Heart left ventricle (tissue), 16 donors: ENCODE results near the gene DPAGT1. TPM values are rescaled to one million over a fixed set of nuclear protein-coding genes. Genes with fewer than 3 reads are reported as not detected.
A peak's percentile ranks its signal among the peaks of the same experiment; 100 is the strongest.
"Not testable (repeated sequence)": the region's sequence is repeated elsewhere in the genome, so short reads cannot be mapped to it uniquely, and the experiment has no call there.

Experiments used
- ATAC-seq, 4 donors: fragments of 200-7000 bp; cut with Tn5 transposase; one replicate each; pipeline ENCODE4 v1.9.1; 2020 to 2022; ENCODE audit warnings: moderate library complexity in 4 of 4, mild to moderate bottlenecking in 3 of 4, moderate number of reproducible peaks in 1 of 4
- DNase-seq, 5 donors: peaks; one replicate each; pipeline ENCODE4 v3.0.0-alpha.2; 2020
- H3K27ac ChIP-seq, 12 donors: fragments of 200-600 bp; sonication (generic) in 4 of 12; one replicate each; pipeline versions ENCODE4 v1.5.0 to v1.8.0; 2016 to 2022; ENCODE audit warnings: mild to moderate bottlenecking in 2 of 12
- H3K27me3 ChIP-seq, 9 donors: fragments of 200-600 bp; sonication (generic) in 2 of 9; one replicate each; pipeline versions ENCODE4 v1.5.1 to v1.8.0; 2016 to 2022; ENCODE audit warnings: mild to moderate bottlenecking in 3 of 9
- H3K36me3 ChIP-seq, 9 donors: fragments of 200-600 bp; sonication (generic) in 2 of 9; one replicate each; pipeline versions ENCODE4 v1.5.0 to v1.8.0; 2018 to 2022; ENCODE audit warnings: mild to moderate bottlenecking in 2 of 9
- H3K4me1 ChIP-seq, 12 donors: fragments of 200-600 bp; sonication (generic) in 4 of 12; one replicate each; pipeline versions ENCODE4 v1.5.0 to v1.8.0; 2016 to 2022; ENCODE audit warnings: mild to moderate bottlenecking in 3 of 12
- H3K4me3 ChIP-seq, 12 donors: fragments of 200-600 bp; sonication (generic) in 4 of 12; one replicate each; pipeline versions ENCODE4 v1.5.0 to v1.8.0; 2017 to 2022; ENCODE audit warnings: mild to moderate bottlenecking in 9 of 12, moderate library complexity in 4 of 12
- H3K9me3 ChIP-seq, 12 donors: fragments of 200-600 bp; sonication (generic) in 4 of 12; one replicate each; pipeline versions ENCODE4 v1.5.0 to v1.8.0; 2016 to 2022; ENCODE audit warnings: mild to moderate bottlenecking in 1 of 12
- CTCF ChIP-seq, 12 donors: fragments of 200-600 bp; sonication (generic) in 4 of 12; IDR thresholded peaks; one replicate each; pipeline versions ENCODE4 v1.5.0 to v1.8.0; 2018 to 2022; ENCODE audit warnings: antibody characterized with exemption in 12 of 12, mild to moderate bottlenecking in 5 of 12
- POLR2A ChIP-seq, 2 donors: fragments of 450-650 bp; IDR thresholded peaks; one replicate each; pipeline ENCODE4 v1.6.1; 2017; ENCODE audit warnings: antibody characterized with exemption in 2 of 2, mild to moderate bottlenecking in 2 of 2, moderate library complexity in 2 of 2
- WGBS, 4 donors: extraction: QIAGEN DNeasy Blood & Tissue Kit in 2 of 4; methylation state at CpG; one replicate each; pipeline versions ENCODE4 v1.1.5 to v1.1.7; 2013 to 2018; 5-methylcytosine and 5-hydroxymethylcytosine counted together
- intact Hi-C, 10 donors: fragments of 100-400 bp; cut with DNase I; formaldehyde crosslinking; loops; one replicate each; pipeline versions ENCODE4 v1.11.1 to v1.14.2; 2022
- polyA plus RNA-seq, 2 donors: library from polyadenylated mRNA; stranded (reverse); fragments of 200-250 nt; gene quantifications; one replicate each; pipeline ENCODE4 v1.2.3, GENCODE V29; 2013
- total RNA-seq, 9 donors: library from RNA; depleted of rRNA in 2 of 9; stranded (reverse); fragments of >200 nt in 2 of 9; fragmentation: NEBNext Ultra II Directional in 3 of 9; extraction: Animal tissue kit (Norgen Biotek cat#: 25700) in 3 of 9; gene quantifications; one replicate each; pipeline versions ENCODE4 v1.1.0 to v1.2.4, GENCODE V29; 2016 to 2023
- donor health status: ischemic (EF 13 %, LVEDD 7.1; RV severe dilation, severe dysfunction).
- donor health status: healthy with polysubstance abuse.
- donor health status: DM: no; HTN: yes; CAD: no.
- donor health status: DM: no; HTN: no; CAD: no.
- donor health status: ischemic (EF 25% LVEDD 6.9; RV normal size, moderate dysfunction).
- donor health status: ischemic (EF 25% LVEDD 5.7; RV mildly dilated, moderate dysfunction).
- donor health status: healthy.
- donor health status: DM: yes; HTN: yes; CAD: no.
- donor health status: ischemic (EF 35%, LVEDD 5.7; RV mildly dilated, moderate dysfunction).
- donor health status: nonischemic (EF 11% LVEDD 7.7; RV severe dilation, severe dysfunction).
- donor health status: DM: yes; HTN: yes; CAD: no.
- donor health status: PGD.
- donor health status: ischemic (EF 29% LVEDD 5.4; RV normal size, mild dysfunction).
- donor health status: nonischemic (EF 23%, LVEDD 6.1; RV moderate dilation, normal function).

The DPAGT1 gene
- total and polyA plus RNA-seq, 11 donors, result 11.2 to 32.9 (median 16.5) TPM

DNA sequence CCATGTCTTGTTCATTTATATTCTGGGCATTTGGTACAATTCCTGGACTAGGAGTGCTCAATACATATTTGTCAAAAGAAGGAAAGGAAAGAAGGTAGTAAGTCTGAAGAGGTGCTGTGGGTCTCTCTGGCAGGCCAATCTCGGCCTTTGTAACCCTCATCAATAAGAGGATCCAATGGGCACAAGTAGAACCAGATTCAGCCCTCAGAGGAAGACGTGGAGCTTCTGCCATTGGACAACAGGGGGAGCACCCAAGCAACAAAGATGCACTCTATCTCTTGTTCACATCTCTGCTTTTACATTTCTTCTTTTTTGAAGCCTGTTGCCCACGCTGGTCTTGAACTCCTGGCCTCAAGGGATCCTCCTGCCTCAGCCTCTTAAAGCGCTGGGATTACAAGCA is 36.3 kb downstream of the DPAGT1 start:
- Histone ChIP-seq H3K27me3 (no peaks in the 10 kb centered on the region), H3K9me3 (no peaks in the 10 kb centered on the region), H3K4me3 (no peak overlapping the region), H3K36me3 (peaks cover 0 to 26% (median 14%) of the 10 kb centered on the region in 9 donors), H3K27ac (no peak overlapping the region), H3K4me1 (peaks cover 0 to 41% (median 26%) of the 10 kb centered on the region in 12 donors)
- ATAC-seq, result no peak
- DNase-seq, result peak in 1 of 5 donors; percentile 3
- intact Hi-C loops, result no loop called here
- TF ChIP-seq POLR2A (IDR thresholded peaks at IDR 0.05) (no peak), CTCF (IDR thresholded peaks at IDR 0.05) (peak in 3 of 12 donors; percentile 14 to 28 (median 21))
- WGBS, 4 donors, result 70 to 83% (median 77%) methylated on average over 4 of the region's 4 CpGs

DNA sequence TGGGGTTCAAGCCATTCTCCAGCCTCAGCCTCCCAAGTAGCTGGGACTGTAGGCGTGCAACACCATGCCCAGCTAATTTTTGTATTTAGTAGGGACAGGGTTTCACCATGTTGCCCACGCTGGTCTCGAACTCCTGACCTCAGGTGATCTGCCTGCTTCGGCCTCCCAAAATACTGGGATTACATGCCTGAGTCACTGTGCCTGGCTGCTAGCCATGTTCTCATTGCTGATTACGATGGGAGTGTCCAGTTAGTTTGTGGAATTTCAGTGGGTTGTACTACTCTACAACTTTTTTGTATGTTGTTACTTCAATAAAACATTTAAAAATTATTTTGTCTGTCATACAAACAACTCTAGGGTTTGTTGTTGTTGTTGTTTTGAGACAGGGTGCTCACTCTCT is 38.9 kb downstream of the DPAGT1 start:
- H3K36me3 ChIP-seq, result peaks cover 0 to 13% (median 4%) of the 10 kb centered on the region in 9 donors
- no peaks in the 10 kb centered on the region for H3K27me3 ChIP-seq
- peaks cover 1 to 33% (median 19%) of the 10 kb centered on the region in 12 donors for H3K4me1 ChIP-seq
- H3K4me3 ChIP-seq, result no peak overlapping the region
- TF ChIP-seq POLR2A (IDR thresholded peaks at IDR 0.05), result no peak
- TF ChIP-seq CTCF (IDR thresholded peaks at IDR 0.05), result no peak
- WGBS, 4 donors, result 58 to 73% (median 64%) methylated on average over 5 of the region's 5 CpGs
- intact Hi-C loops, result no loop called here
- no peak for ATAC-seq
- H3K9me3 ChIP-seq, result no peaks in the 10 kb centered on the region
- no peak overlapping the region for H3K27ac ChIP-seq
- DNase-seq, result peak in 1 of 5 donors; percentile 12

DNA sequence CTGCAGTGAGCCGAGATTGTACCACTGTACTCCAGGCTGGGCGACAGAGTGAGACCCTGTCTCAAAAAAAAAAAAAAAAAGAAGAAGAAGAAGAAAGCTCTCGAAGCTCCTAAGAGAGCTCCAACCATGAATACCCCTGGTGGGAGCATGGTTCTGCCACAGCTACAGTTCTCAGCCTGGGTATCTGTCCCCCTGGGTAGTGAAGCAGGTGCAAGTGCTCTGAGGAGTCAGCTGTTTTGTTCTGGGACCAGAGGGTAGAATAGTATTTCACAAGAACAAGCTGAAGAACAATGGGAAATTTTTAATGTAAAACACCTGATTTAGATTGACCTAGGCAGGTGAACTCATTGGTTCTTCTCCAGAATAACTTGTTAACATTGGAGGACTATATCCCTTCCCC is 40.4 kb downstream of the DPAGT1 start:
- H3K27ac ChIP-seq, result no peak overlapping the region
- intact Hi-C loops, result no loop called here
- H3K36me3 ChIP-seq, result peaks cover 0 to 13% (median 4%) of the 10 kb centered on the region in 9 donors
- no peak overlapping the region for H3K4me3 ChIP-seq
- WGBS, 4 donors, result 89 to 98% (median 97%) methylated on average over 3 of the region's 3 CpGs
- no peak for ATAC-seq
- peaks cover 2 to 29% (median 14%) of the 10 kb centered on the region in 12 donors for H3K4me1 ChIP-seq
- no peaks in the 10 kb centered on the region for H3K9me3 ChIP-seq
- TF ChIP-seq POLR2A (IDR thresholded peaks at IDR 0.05) (no peak), CTCF (IDR thresholded peaks at IDR 0.05) (no peak)
- H3K27me3 ChIP-seq, result no peaks in the 10 kb centered on the region
- no peak for DNase-seq

- H3K27ac ChIP-seq, H3K27me3 ChIP-seq, DNase-seq, ATAC-seq, H3K9me3 ChIP-seq, H3K4me3 ChIP-seq: not testable (repeated sequence)
- Histone ChIP-seq H3K36me3 (peaks cover 0 to 21% (median 13%) of the 10 kb centered on the region in 9 donors), H3K4me1 (peaks cover 2 to 31% (median 22%) of the 10 kb centered on the region in 12 donors)
- intact Hi-C loops, result loop anchor here in 1 of 10 donors (5.0 kb wide), 1 partner anchor 38 kb away; a partner anchor contains a TSS
- WGBS, 4 donors, result 81 to 93% (median 88%) methylated on average over 4 to 31 of the region's 35 CpGs
Observed at GRCh38 chr11:119059128-119059527, 42.5 kb downstream of the DPAGT1 start.
